ENCODE data around the gene FUT2. TPM values are rescaled to one million over a fixed set of nuclear protein-coding genes. Genes with fewer than 3 reads are reported as not detected.

The FUT2 gene
- total and polyA plus RNA-seq, 2 of the 13 experiments (the other 11 are each of a cell fraction or from before 2014, with no cell fraction given): 0.07 TPM; not detected in 1

DNA sequence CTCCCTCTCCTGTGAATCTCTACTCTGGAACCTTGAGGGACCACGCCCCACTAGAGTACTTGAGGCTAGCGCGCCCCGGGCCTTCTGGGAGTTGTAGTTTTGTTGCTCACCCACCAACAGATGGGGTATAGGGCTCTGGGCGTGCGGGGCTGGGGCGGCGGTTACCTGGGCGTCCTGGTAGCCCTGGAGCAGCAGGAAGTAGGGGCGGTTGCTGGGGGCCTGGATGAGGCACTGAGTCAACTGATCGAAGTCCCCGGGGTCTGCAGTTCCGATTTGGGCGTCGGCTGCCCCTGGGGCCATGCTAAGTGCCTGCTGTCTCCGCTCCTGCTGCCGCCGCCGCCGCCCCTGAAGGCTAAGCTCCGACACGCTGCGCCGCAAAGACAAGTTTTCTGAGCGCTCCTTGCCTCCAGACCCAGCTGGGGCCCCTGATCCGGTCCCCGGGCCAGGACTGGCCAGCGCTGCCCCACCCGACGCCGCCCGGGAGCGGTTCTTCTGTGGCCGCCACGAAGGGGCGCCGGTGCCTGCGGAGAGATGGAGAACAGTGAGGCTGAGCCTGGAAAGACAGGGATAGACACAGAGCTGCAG lies 39.4 kb downstream of the FUT2 start:
- H3K4me3 ChIP-seq (replicated peaks in 1 of 3; ENCODE audit: insufficient read depth in 1 of 3, low read depth in 2 of 3, low read length in 3 of 3): no peak overlapping the region
- ChIA-PET CTCF (ENCODE audit: low intra/inter-chr PET ratio, low total read pairs) (no interaction called here), POLR2A (interaction anchor here (1.0 kb wide), 1 partner anchor 19 kb away, joined by 3 read pairs; no protein-coding TSS in a partner anchor)
- no peak overlapping the region for H3K4me2 ChIP-seq (ENCODE audit: low read depth, low read length)
- peaks cover 19% of the 10 kb centered on the region for H3K4me1 ChIP-seq (ENCODE audit: insufficient read depth, low read length)
- H3K9ac ChIP-seq (ENCODE audit: insufficient read depth, low read depth, low read length): no peak overlapping the region
- no peaks in the 10 kb centered on the region for H3K79me2 ChIP-seq (ENCODE audit: insufficient read depth, low read length)
- no peaks in the 10 kb centered on the region for H3K9me3 ChIP-seq (ENCODE audit: low read length)
- intact Hi-C loops (cut with micrococcal nuclease; ENCODE audit: unreplicated experiment): no loop called here
- BruUV-seq (replicated peaks): no TSS peak
- in situ Hi-C loops (cut with HindIII; ENCODE audit: extremely low pct_ligation_motif_present, low pct_unique_long_range_greater_than_20kb): no loop called here
- ATAC-seq: no peak
- H2AFZ ChIP-seq (ENCODE audit: low read length): no peak overlapping the region
- no peaks in the 10 kb centered on the region for H4K20me1 ChIP-seq (ENCODE audit: insufficient read depth, low read length)
- TF ChIP-seq THAP11 (CRISPR knock-in tag; IDR thresholded peaks at IDR 0.05) (peak; percentile 71), ZNF143 (CRISPR knock-in tag; IDR thresholded peaks at IDR 0.05) (peak; percentile 53; the same call in 1 of the 2 replicates), YEATS4 (CRISPR knock-in tag; IDR thresholded peaks at IDR 0.05; ENCODE audit: borderline replicate concordance) (no peak), NCOA1 (CRISPR knock-in tag; IDR thresholded peaks at IDR 0.05) (no peak), CBFB (CRISPR knock-in tag; IDR thresholded peaks at IDR 0.05) (no peak)
- no peak overlapping the region for H3K27ac ChIP-seq (ENCODE audit: extremely low read length, insufficient read depth, low read length)
- DNase-seq (ENCODE audit: low spot score): no peak
- WGBS (ENCODE audit: low lambda C conversion rate): 85% methylated on average over 33 of the region's 38 CpGs
- H3K36me3 ChIP-seq (replicated peaks in 1 of 2; ENCODE audit: control insufficient read depth in 1 of 2, insufficient read depth in 2 of 2, low read length in 2 of 2): no peaks in the 10 kb centered on the region
- FAIRE-seq: no peak
- no peaks in the 10 kb centered on the region for H3K27me3 ChIP-seq (ENCODE audit: control insufficient read depth in 1 of 2, insufficient read depth in 2 of 2, low read length in 2 of 2)

DNA sequence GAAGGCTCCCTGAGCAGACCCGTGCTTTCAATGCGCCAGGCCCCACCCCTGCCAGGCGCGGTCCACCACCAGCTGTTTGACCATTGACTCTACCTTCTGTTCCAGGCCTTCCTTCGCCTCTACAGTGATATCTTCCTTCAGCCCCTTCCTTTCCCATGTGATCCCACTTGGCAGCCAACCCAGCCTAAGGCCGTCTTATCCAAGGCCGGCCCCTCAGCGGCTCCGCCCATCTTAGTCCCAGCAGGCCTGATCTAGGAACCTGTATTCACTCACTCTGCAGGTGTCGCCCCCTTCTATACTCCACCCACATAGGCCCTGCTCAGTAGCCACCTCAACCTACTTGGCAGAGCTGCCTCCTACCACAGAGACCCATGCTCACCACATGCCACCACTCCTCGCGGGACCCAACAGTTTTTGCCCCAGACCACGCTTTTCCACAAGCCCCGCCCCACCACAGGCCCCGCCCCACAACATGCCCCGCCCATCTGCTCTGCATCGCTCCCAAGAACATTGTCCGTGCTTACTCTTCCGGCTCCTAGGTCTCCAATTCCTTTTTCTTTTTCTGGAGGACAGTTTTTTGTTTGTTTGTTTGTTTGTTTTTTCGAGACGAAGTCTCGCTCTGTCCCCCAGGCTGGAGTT lies 41.7 kb downstream of the FUT2 start:
- Histone ChIP-seq H3K9ac (ENCODE audit: insufficient read depth, low read depth, low read length) (no peak overlapping the region), H3K4me2 (ENCODE audit: low read depth, low read length) (peak overlapping the region; percentile 98), H3K4me3 (replicated peaks in 1 of 3; ENCODE audit: insufficient read depth in 1 of 3, low read depth in 2 of 3, low read length in 3 of 3) (peak overlapping the region in 1 of 3 experiments; percentile 89; a peak in 1 of 6 replicates), H2AFZ (ENCODE audit: low read length) (no peak overlapping the region), H3K4me1 (ENCODE audit: insufficient read depth, low read length) (peaks cover 38% of the 10 kb centered on the region), H3K79me2 (ENCODE audit: insufficient read depth, low read length) (no peaks in the 10 kb centered on the region), H4K20me1 (ENCODE audit: insufficient read depth, low read length) (no peaks in the 10 kb centered on the region), H3K36me3 (replicated peaks in 1 of 2; ENCODE audit: control insufficient read depth in 1 of 2, insufficient read depth in 2 of 2, low read length in 2 of 2) (no peaks in the 10 kb centered on the region), H3K27me3 (ENCODE audit: control insufficient read depth in 1 of 2, insufficient read depth in 2 of 2, low read length in 2 of 2) (peaks cover 0 to 1% of the 10 kb centered on the region in 2 experiments; a peak in 1 of 5 replicates), H3K27ac (ENCODE audit: extremely low read length, insufficient read depth, low read length) (peak overlapping the region; percentile 94), H3K9me3 (ENCODE audit: low read length) (no peaks in the 10 kb centered on the region)
- no peak for ATAC-seq
- BruUV-seq (replicated peaks): no TSS peak
- ChIA-PET POLR2A (interaction anchor here (1.4 to 2.1 kb wide), 5 partner anchors 13 to 135 kb away, joined by 3 to 40 read pairs (median 5); partner anchors contain the start of genes MAMSTR and PPP1R15A), CTCF (ENCODE audit: low intra/inter-chr PET ratio, low total read pairs) (no interaction called here)
- no peak for FAIRE-seq
- 56% methylated on average over 22 of the region's 22 CpGs for WGBS (ENCODE audit: low lambda C conversion rate)
- TF ChIP-seq, protein P1, sequence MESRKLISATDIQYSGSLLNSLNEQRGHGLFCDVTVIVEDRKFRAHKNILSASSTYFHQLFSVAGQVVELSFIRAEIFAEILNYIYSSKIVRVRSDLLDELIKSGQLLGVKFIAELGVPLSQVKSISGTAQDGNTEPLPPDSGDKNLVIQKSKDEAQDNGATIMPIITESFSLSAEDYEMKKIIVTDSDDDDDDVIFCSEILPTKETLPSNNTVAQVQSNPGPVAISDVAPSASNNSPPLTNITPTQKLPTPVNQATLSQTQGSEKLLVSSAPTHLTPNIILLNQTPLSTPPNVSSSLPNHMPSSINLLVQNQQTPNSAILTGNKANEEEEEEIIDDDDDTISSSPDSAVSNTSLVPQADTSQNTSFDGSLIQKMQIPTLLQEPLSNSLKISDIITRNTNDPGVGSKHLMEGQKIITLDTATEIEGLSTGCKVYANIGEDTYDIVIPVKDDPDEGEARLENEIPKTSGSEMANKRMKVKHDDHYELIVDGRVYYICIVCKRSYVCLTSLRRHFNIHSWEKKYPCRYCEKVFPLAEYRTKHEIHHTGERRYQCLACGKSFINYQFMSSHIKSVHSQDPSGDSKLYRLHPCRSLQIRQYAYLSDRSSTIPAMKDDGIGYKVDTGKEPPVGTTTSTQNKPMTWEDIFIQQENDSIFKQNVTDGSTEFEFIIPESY (CRISPR knock-in tag; IDR thresholded peaks at IDR 0.05): peak; percentile 35; the same call in 1 of the 2 replicates
- TF ChIP-seq NFKBIZ (CRISPR knock-in tag; IDR thresholded peaks at IDR 0.05) (no peak), SP4 (CRISPR knock-in tag; IDR thresholded peaks at IDR 0.05) (0 out of 2 replicates have a peak, but pooled peaks have one; percentile 20)
- no peak for DNase-seq (ENCODE audit: low spot score)
- intact Hi-C loops (cut with micrococcal nuclease; ENCODE audit: unreplicated experiment): no loop called here
- in situ Hi-C loops (cut with HindIII; ENCODE audit: extremely low pct_ligation_motif_present, low pct_unique_long_range_greater_than_20kb): no loop called here
